GM12864 (cell line): ENCODE measurements around the gene PATL1.

Experiments
- DNase-seq: peaks from one replicate; pipeline ENCODE4 v3.0.0-alpha.2; 2011; ENCODE audit warnings: low read depth
- H3K4me3 ChIP-seq: 2 replicates; pipeline ENCODE4 v1.5.1; 2011; ENCODE audit warnings: mild to moderate bottlenecking, low read depth, low read length, control low read depth
- TF ChIP-seq, protein P1 (sequence below): IDR thresholded peaks from 2 replicates; pipeline ENCODE4 v1.5.1; 2011; ENCODE audit warnings: low read depth, mild to moderate bottlenecking, moderate library complexity, low read length, control low read depth, inconsistent platforms; ENCODE audit errors: missing control alignments

The PATL1 gene

DNA sequence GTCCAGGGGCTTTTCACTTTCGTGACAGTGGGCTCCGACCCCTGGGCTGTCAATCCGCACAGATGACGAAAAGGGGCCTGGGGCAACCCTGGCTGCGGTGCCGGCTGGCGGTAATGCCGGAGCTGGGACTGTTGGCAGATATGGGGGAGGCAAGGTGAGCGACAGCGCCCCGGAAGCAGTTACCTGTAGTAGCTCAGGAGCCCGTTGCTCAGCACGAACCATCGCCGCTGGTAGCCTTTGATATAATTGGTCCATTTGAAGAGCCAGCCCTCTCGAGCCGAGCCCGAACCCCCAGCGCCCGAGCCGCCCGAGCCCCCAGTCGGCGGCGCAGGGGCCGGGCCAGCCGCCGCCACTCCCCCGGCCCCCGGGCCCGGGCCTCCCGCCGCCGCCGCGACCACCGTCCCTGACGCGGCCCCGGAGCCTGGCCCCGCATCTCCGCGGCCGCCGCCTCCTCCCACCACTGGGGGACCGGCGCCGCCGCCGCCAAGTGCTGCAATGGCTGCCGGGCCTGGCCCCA, 53.7 kb downstream of the PATL1 start:
- peak; percentile 25 for DNase-seq

DNA sequence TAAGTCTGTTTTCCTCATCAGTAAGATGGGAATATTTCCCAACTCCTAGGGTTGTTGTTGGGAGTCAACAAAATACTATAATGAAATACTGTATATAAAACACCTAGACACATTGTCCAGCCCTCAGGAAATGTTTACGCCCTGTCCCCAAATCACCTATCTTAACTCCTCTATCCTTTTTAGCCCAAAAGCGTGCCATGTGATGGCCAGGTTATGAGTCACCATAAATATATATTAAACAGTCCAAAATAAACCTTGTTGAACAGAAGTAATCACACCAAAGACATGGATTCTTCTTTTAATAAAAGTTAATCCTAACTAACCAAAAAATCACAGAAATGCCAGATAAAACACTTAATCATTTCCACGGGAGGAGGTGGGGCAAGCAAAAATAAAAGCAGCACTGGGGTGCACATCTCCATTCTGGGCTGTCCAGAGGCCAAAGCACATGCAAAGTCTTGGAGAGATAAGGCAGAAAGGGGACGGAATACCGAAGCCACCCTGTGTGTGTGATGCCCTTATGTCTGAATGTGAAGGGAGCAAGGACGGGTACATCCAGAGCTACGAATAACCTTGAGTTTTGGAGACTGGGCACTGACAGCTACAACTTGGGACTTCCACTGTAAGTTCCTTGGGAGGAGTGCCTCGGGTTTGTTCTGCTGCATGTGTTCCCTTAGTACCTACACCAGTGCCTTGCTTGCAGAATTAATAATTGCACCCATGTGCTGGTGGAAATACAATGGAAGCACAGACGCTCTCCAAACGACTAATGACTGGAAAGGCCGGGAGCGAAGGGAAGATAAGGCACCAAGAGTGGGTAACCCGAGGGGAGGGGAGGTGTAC, 54.3 kb downstream of the PATL1 start:
- peak overlapping the region; percentile 81 for H3K4me3 ChIP-seq

More for the DNA sequence above, 53.7 kb downstream of the PATL1 start:
- peak overlapping the region; percentile 81 for H3K4me3 ChIP-seq
- TF ChIP-seq, protein P1, sequence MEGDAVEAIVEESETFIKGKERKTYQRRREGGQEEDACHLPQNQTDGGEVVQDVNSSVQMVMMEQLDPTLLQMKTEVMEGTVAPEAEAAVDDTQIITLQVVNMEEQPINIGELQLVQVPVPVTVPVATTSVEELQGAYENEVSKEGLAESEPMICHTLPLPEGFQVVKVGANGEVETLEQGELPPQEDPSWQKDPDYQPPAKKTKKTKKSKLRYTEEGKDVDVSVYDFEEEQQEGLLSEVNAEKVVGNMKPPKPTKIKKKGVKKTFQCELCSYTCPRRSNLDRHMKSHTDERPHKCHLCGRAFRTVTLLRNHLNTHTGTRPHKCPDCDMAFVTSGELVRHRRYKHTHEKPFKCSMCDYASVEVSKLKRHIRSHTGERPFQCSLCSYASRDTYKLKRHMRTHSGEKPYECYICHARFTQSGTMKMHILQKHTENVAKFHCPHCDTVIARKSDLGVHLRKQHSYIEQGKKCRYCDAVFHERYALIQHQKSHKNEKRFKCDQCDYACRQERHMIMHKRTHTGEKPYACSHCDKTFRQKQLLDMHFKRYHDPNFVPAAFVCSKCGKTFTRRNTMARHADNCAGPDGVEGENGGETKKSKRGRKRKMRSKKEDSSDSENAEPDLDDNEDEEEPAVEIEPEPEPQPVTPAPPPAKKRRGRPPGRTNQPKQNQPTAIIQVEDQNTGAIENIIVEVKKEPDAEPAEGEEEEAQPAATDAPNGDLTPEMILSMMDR, result no peak

GRCh38 chr11:59611570-59612565, 57.0 kb downstream of the PATL1 start:
- DNase-seq, result no peak
- TF ChIP-seq, protein P1, result no peak
- no peak overlapping the region for H3K4me3 ChIP-seq

More for the DNA sequence above, 54.3 kb downstream of the PATL1 start:
- TF ChIP-seq, protein P1, result no peak
- no peak for DNase-seq

DNA sequence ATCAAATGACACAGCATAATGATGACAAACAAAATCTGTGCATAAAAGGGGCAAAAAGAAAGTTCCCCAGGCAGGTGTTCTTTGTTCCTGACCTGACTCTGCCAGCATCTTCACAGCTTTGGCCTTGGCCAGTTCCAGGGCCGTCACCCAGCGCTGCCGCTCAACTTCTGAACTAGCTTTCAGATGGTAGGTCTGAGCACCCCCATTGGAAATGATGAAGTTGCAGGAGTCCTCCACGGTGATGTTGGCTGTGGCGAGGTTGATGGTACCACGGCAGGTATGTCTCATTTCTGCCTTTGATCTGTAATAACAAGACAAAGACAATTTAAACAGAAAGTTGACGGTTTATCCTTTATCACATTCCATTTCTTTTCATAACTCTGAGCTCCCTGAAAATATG, 58.5 kb downstream of the PATL1 start:
- TF ChIP-seq, protein P1, result no peak
- DNase-seq, result no peak

GRCh38 chr11:59607703-59608454, 61.0 kb downstream of the PATL1 start:
- no peak overlapping the region for H3K4me3 ChIP-seq
- TF ChIP-seq, protein P1, result no peak

More for the DNA sequence above, 58.5 kb downstream of the PATL1 start:
- H3K4me3 ChIP-seq, result no peak overlapping the region

DNA sequence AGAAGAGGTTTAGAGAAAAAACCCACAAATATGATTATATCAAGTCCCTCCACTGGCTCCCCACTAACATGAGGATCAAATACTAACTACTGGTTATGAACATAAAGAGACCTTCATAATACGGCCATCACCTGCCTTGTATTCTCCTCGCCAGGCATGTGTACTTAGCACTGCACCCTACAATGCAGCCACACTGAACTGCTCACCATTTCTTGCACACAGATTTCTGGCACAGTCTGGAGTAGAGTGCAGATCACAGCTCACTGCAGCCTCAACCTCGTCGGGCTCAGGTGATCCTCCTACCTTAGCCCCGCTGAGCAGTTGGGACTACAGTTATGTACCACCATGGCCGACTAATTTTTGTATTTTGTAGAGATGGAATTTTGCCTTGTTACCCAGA, 66.4 kb downstream of the PATL1 start:
- DNase-seq, result no peak
- TF ChIP-seq, protein P1, result no peak
- H3K4me3 ChIP-seq, result no peak overlapping the region

More at GRCh38 chr11:59607703-59608454, 61.0 kb downstream of the PATL1 start:
- DNase-seq, result no peak
